Liver (tissue), 3 donors: ENCODE measurements around the gene GMEB1.

ENCODE experiments used
- EGR1 ChIP-seq, 2 donors: IDR thresholded peaks; 2 replicates each; pipeline ENCODE4 v1.6.1; 2016 to 2018; ENCODE audit warnings: antibody characterized with exemption in 2 of 2, low read depth in 2 of 2
- GABPA ChIP-seq, 2 donors: IDR thresholded peaks in 1 of 2; conservative IDR thresholded peaks in 1 of 2; 2 replicates each; pipeline ENCODE4 v1.6.1; 2016; ENCODE audit warnings: antibody characterized with exemption in 2 of 2, mild to moderate bottlenecking in 1 of 2, moderate library complexity in 1 of 2
- HNF4G ChIP-seq: IDR thresholded peaks from 2 replicates; pipeline ENCODE4 v1.6.1; 2016; ENCODE audit warnings: antibody characterized with exemption
- JUND ChIP-seq, 2 donors: IDR thresholded peaks; 2 replicates each; pipeline ENCODE4 v1.6.1; 2016; ENCODE audit warnings: antibody characterized with exemption in 2 of 2
- RAD21 ChIP-seq, 2 donors: IDR thresholded peaks; 2 replicates each; pipeline ENCODE4 v1.6.1; 2016; ENCODE audit warnings: antibody characterized with exemption in 2 of 2, mild to moderate bottlenecking in 2 of 2
- TAF1 ChIP-seq: conservative IDR thresholded peaks from 2 replicates; pipeline ENCODE4 v1.6.1; 2016; ENCODE audit warnings: antibody characterized with exemption, mild to moderate bottlenecking
- YY1 ChIP-seq: IDR thresholded peaks from 2 replicates; pipeline ENCODE4 v1.6.1; 2016; ENCODE audit warnings: antibody characterized with exemption, mild to moderate bottlenecking
- TF ChIP-seq, protein P1 (sequence below): fragments of 150-350 bp; IDR thresholded peaks from 2 replicates; pipeline ENCODE4 v1.5.1; 2017; ENCODE audit warnings: improper control_type of control experiment, low read depth, low read length; ENCODE audit not compliant: missing input control
- TF ChIP-seq, protein P2 (sequence below): IDR thresholded peaks from 2 replicates; pipeline ENCODE4 v1.6.1; 2016; ENCODE audit warnings: antibody characterized with exemption, mild to moderate bottlenecking
- TF ChIP-seq, protein P3 (sequence below): IDR thresholded peaks from 2 replicates; pipeline ENCODE4 v1.6.1; 2016; ENCODE audit warnings: antibody characterized with exemption
- TF ChIP-seq, protein P4 (sequence below): IDR thresholded peaks from 2 replicates; pipeline ENCODE4 v1.6.1; 2016; ENCODE audit warnings: antibody characterized with exemption
- donor health status: healthy.
- donor health status: healthy.

DNA sequence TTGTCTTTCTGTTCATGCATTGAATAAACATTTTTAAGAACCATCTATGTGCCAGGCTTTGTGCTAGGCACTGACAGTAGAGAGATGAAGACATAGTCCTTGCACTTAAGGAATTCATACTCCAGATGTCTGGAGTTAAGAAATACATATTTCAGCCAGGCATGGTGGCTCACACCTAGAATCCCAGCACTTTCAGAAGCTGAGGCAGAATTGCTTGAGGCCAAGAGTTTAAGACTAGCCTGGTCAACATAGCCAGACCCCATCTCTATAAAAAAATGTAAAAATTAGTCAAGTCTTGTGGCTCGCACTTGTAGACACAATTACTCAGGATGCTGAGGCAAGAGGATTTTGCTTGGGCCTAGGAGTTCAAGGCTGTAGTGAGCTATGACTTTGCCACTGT, 49.6 kb downstream of the GMEB1 start:
- TF ChIP-seq RAD21 (IDR thresholded peaks at IDR 0.05) (no peak), TAF1 (no peak), GABPA (IDR thresholded peaks at IDR 0.05 in 1 of 2, conservative IDR thresholded peaks at IDR 0.05 in 1 of 2) (no peak), YY1 (no peak), HNF4G (no peak), EGR1 (IDR thresholded peaks at IDR 0.05; ENCODE audit: low read depth in 2 of 2) (no peak), JUND (IDR thresholded peaks at IDR 0.05) (no peak)
- TF ChIP-seq, protein P1, sequence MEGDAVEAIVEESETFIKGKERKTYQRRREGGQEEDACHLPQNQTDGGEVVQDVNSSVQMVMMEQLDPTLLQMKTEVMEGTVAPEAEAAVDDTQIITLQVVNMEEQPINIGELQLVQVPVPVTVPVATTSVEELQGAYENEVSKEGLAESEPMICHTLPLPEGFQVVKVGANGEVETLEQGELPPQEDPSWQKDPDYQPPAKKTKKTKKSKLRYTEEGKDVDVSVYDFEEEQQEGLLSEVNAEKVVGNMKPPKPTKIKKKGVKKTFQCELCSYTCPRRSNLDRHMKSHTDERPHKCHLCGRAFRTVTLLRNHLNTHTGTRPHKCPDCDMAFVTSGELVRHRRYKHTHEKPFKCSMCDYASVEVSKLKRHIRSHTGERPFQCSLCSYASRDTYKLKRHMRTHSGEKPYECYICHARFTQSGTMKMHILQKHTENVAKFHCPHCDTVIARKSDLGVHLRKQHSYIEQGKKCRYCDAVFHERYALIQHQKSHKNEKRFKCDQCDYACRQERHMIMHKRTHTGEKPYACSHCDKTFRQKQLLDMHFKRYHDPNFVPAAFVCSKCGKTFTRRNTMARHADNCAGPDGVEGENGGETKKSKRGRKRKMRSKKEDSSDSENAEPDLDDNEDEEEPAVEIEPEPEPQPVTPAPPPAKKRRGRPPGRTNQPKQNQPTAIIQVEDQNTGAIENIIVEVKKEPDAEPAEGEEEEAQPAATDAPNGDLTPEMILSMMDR, result no peak
- TF ChIP-seq, protein P2, sequence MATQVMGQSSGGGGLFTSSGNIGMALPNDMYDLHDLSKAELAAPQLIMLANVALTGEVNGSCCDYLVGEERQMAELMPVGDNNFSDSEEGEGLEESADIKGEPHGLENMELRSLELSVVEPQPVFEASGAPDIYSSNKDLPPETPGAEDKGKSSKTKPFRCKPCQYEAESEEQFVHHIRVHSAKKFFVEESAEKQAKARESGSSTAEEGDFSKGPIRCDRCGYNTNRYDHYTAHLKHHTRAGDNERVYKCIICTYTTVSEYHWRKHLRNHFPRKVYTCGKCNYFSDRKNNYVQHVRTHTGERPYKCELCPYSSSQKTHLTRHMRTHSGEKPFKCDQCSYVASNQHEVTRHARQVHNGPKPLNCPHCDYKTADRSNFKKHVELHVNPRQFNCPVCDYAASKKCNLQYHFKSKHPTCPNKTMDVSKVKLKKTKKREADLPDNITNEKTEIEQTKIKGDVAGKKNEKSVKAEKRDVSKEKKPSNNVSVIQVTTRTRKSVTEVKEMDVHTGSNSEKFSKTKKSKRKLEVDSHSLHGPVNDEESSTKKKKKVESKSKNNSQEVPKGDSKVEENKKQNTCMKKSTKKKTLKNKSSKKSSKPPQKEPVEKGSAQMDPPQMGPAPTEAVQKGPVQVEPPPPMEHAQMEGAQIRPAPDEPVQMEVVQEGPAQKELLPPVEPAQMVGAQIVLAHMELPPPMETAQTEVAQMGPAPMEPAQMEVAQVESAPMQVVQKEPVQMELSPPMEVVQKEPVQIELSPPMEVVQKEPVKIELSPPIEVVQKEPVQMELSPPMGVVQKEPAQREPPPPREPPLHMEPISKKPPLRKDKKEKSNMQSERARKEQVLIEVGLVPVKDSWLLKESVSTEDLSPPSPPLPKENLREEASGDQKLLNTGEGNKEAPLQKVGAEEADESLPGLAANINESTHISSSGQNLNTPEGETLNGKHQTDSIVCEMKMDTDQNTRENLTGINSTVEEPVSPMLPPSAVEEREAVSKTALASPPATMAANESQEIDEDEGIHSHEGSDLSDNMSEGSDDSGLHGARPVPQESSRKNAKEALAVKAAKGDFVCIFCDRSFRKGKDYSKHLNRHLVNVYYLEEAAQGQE, result no peak
- TF ChIP-seq, protein P3, sequence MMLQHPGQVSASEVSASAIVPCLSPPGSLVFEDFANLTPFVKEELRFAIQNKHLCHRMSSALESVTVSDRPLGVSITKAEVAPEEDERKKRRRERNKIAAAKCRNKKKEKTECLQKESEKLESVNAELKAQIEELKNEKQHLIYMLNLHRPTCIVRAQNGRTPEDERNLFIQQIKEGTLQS, result no peak
- TF ChIP-seq, protein P4, sequence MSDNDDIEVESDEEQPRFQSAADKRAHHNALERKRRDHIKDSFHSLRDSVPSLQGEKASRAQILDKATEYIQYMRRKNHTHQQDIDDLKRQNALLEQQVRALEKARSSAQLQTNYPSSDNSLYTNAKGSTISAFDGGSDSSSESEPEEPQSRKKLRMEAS, result no peak
